Measurements from ENCODE around the gene CD22.

DNA sequence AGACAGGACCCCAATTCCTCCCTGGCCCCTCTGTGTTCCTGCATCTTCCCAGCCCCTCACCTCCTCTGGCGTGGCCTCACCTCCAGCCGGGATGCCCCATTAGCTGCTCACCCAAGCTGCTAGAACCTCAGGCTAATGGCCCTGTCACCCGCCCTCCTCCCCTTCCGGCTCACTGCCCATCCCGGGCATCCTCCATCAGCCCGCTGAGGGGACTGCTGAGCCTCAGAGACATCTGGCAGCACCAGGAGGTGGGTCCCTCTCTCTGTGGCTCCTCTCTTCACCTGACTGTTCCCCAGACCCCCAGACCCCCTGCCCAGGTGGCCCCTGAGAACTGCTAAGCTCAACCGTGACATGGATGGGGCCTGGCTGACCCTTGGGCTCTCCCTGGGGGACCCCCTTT is 21.6 kb downstream of the CD22 start:
- TF ChIP-seq, protein P1, sequence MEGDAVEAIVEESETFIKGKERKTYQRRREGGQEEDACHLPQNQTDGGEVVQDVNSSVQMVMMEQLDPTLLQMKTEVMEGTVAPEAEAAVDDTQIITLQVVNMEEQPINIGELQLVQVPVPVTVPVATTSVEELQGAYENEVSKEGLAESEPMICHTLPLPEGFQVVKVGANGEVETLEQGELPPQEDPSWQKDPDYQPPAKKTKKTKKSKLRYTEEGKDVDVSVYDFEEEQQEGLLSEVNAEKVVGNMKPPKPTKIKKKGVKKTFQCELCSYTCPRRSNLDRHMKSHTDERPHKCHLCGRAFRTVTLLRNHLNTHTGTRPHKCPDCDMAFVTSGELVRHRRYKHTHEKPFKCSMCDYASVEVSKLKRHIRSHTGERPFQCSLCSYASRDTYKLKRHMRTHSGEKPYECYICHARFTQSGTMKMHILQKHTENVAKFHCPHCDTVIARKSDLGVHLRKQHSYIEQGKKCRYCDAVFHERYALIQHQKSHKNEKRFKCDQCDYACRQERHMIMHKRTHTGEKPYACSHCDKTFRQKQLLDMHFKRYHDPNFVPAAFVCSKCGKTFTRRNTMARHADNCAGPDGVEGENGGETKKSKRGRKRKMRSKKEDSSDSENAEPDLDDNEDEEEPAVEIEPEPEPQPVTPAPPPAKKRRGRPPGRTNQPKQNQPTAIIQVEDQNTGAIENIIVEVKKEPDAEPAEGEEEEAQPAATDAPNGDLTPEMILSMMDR (conservative IDR thresholded peaks at IDR 0.05; ENCODE audit: low read length) = no peak
- no peak for TF ChIP-seq EZH2phosphoT487 (IDR thresholded peaks at IDR 0.05; ENCODE audit: borderline replicate concordance)
